Peyer's patch (tissue), 4 donors: Measurements from ENCODE around the gene MIA2.

Experiments
- CTCF ChIP-seq, 6 experiments: fragments of 450-650 bp in 4 of 6; fragments of 200-600 bp in 2 of 6; sonication (generic) in 1 of 6; IDR thresholded peaks; one replicate each; pipeline ENCODE4 v1.5.1; 2017 to 2019; ENCODE audit warnings: antibody characterized with exemption in 6 of 6, mild to moderate bottlenecking in 3 of 6, moderate library complexity in 1 of 6
- POLR2A ChIP-seq, 2 donors: fragments of 450-650 bp; IDR thresholded peaks; one replicate each; pipeline ENCODE4 v1.5.1; 2017; ENCODE audit warnings: antibody characterized with exemption in 2 of 2, mild to moderate bottlenecking in 2 of 2, moderate library complexity in 2 of 2

- TF ChIP-seq CTCF (IDR thresholded peaks at IDR 0.05) = no peak
- no peak for TF ChIP-seq POLR2A (IDR thresholded peaks at IDR 0.05)
Observed at GRCh38 chr14:39350866-39351265, 117.2 kb downstream of the MIA2 start.
